HTERT RPE-1 (cell line): ENCODE measurements around the gene XRCC2.

Experiments used
- in situ Hi-C: fragments of 300-500 bp; cut with MboI; formaldehyde crosslinking; loops from 4 replicates; pipeline ENCODE4 v1.14.3; 2020; ENCODE audit warnings: low sequenced_read_pairs

Gene XRCC2

GRCh38 chr7:152618427-152618826, 57.5 kb downstream of the XRCC2 start:
- in situ Hi-C loops: no loop called here

- in situ Hi-C loops: no loop called here
Measured at GRCh38 chr7:152617056-152617455, 58.9 kb downstream of the XRCC2 start.

- in situ Hi-C loops: no loop called here
Measured at GRCh38 chr7:152615031-152615741, 60.8 kb downstream of the XRCC2 start.

- in situ Hi-C loops: no loop called here
Measured at GRCh38 chr7:152608656-152609055, 67.3 kb downstream of the XRCC2 start.

- in situ Hi-C loops: no loop called here
Measured at GRCh38 chr7:152608208-152608607, 67.7 kb downstream of the XRCC2 start.

GRCh38 chr7:152607007-152607406, 68.9 kb downstream of the XRCC2 start:
- in situ Hi-C loops: no loop called here

GRCh38 chr7:152602962-152603361, 73.0 kb downstream of the XRCC2 start:
- in situ Hi-C loops: no loop called here

- in situ Hi-C loops: no loop called here
Measured at GRCh38 chr7:152601305-152601798, 74.6 kb downstream of the XRCC2 start.

GRCh38 chr7:152600266-152600665, 75.7 kb downstream of the XRCC2 start:
- in situ Hi-C loops: no loop called here

GRCh38 chr7:152597507-152597906, 78.4 kb downstream of the XRCC2 start:
- in situ Hi-C loops: no loop called here

GRCh38 chr7:152596824-152597223, 79.1 kb downstream of the XRCC2 start:
- in situ Hi-C loops: no loop called here
